SH-SY5Y (cell line): ENCODE measurements around the gene ZDBF2.

Source experiments
- GATA2 ChIP-seq: IDR thresholded peaks from 2 replicates; pipeline ENCODE4 v1.6.1; 2011; ENCODE audit warnings: mild to moderate bottlenecking, low read depth, low read length
- GATA3 ChIP-seq: IDR thresholded peaks from 2 replicates; pipeline ENCODE4 v1.6.1; 2011; ENCODE audit warnings: low read depth, mild to moderate bottlenecking, low read length, moderate library complexity

DNA sequence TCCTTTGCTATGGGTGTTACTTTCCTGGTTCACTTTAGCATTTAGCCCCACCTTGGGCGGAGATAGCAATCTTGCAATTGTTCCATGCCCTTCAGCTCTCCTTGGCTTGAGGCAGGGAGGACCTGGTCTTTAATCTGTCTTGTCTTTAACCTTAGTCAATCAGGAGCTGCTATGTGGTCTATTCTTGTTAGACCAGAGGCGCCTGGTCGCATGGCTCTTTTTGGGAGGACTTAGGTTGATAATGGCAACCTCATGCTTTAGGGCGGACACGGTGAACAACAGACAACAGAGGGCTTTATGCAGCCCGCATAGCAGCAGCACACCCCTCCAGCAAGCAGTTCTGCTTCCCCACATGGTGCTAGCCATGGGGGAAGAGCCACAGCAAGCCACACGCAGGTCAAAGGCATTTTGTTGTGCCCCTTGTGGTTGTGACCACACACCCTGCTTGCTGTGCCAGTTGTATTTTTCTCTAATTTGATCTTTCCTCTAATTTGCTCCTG, 17.7 kb upstream of the ZDBF2 start:
- TF ChIP-seq GATA3 = no peak
- TF ChIP-seq GATA2 = no peak
